ENCODE results near the gene BCAP29. TPM values are rescaled to one million over a fixed set of nuclear protein-coding genes. Genes with fewer than 3 reads are reported as not detected.

Gene BCAP29
- total and polyA plus RNA-seq, 9 of the 15 experiments (the other 6 are each of a cell fraction or from before 2014, with no cell fraction given), result 63.4 to 137 (median 79.7) TPM

DNA sequence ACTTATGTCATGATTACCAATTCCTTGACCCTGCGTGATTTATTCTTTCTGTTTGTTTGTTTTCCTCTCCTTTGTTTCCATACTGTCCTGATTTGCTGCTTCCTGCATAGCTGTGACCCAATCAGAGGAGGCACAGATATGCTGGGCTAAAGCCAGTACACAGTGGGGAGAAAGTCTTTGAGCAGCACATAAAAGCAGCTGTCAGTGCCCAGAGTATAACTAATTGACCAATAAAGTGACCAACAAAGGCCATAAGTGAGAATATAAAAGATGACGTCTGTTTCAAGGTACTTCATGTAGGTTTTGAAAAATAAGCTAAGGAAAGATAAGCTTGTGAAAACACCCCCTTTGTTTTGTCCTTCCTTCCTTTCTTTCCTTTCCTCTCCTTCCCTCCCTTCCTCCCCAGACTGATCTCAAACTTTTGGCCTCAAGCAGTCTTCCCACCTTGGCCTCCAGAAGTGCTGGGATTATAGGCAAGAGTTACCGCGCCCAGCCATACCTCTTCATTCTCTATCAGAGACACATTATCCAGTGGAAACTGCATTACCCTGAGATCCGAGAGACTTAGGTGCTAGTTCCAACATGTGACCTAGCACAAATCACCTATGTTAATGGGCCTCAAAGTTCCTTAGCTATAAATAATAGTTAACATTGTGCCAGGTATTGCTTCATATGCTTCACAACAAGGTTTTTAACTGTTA lies 17.0 kb downstream of the BCAP29 start:
- H3K9me1 ChIP-seq (ENCODE audit: control insufficient read depth, insufficient read depth, low read length), result peaks cover 2% of the 10 kb centered on the region
- ChIA-PET POLR2A (interaction anchor here (1.5 to 2.0 kb wide), 3 partner anchors 9 to 15 kb away, joined by 4 to 6 read pairs (median 5); no protein-coding TSS in a partner anchor), CTCF (ENCODE audit: low intra/inter-chr PET ratio) (no interaction called here)
- FAIRE-seq, result no peak
- DNase-seq (ENCODE audit: extremely low read depth in 1 of 4, low spot score in 3 of 4), result no peak
- no peak overlapping the region for H3K4me3 ChIP-seq
- no peaks in the 10 kb centered on the region for H3K27me3 ChIP-seq (ENCODE audit: control insufficient read depth in 2 of 2, insufficient read depth in 2 of 2, low read length in 2 of 2)
- no peaks in the 10 kb centered on the region for H3K4me1 ChIP-seq (replicated peaks in 1 of 2; ENCODE audit: control insufficient read depth in 2 of 2, insufficient read depth in 2 of 2, low read length in 2 of 2)
- H3K27ac ChIP-seq (ENCODE audit: extremely low read depth, low read depth, low read length), result no peak overlapping the region
- peaks cover 78% of the 10 kb centered on the region for H3K36me3 ChIP-seq (ENCODE audit: control insufficient read depth, insufficient read depth, low read length)
- ATAC-seq, result peak; percentile 36; the same call in 1 of the 3 replicates
- H3K9me3 ChIP-seq (replicated peaks; ENCODE audit: control insufficient read depth, insufficient read depth, low read depth, low read length), result no peaks in the 10 kb centered on the region
- no peak overlapping the region for H2AFZ ChIP-seq (ENCODE audit: low read depth, low read length)
- TF ChIP-seq CEBPG (CRISPR knock-in tag; IDR thresholded peaks at IDR 0.05) (no peak), CEBPG (tag; conservative IDR thresholded peaks at IDR 0.05 in 1 of 2, IDR thresholded peaks at IDR 0.05 in 1 of 2) (peak in 1 of 2 experiments; percentile 35; a peak in 1 of 4 replicates), MYBL2 (IDR thresholded peaks at IDR 0.05; ENCODE audit: low read depth) (0 out of 2 replicates have a peak, but pooled peaks have one; percentile 18), MYBL2 (CRISPR knock-in tag; IDR thresholded peaks at IDR 0.05; ENCODE audit: borderline replicate concordance) (no peak)
- TF ChIP-seq, protein P1, sequence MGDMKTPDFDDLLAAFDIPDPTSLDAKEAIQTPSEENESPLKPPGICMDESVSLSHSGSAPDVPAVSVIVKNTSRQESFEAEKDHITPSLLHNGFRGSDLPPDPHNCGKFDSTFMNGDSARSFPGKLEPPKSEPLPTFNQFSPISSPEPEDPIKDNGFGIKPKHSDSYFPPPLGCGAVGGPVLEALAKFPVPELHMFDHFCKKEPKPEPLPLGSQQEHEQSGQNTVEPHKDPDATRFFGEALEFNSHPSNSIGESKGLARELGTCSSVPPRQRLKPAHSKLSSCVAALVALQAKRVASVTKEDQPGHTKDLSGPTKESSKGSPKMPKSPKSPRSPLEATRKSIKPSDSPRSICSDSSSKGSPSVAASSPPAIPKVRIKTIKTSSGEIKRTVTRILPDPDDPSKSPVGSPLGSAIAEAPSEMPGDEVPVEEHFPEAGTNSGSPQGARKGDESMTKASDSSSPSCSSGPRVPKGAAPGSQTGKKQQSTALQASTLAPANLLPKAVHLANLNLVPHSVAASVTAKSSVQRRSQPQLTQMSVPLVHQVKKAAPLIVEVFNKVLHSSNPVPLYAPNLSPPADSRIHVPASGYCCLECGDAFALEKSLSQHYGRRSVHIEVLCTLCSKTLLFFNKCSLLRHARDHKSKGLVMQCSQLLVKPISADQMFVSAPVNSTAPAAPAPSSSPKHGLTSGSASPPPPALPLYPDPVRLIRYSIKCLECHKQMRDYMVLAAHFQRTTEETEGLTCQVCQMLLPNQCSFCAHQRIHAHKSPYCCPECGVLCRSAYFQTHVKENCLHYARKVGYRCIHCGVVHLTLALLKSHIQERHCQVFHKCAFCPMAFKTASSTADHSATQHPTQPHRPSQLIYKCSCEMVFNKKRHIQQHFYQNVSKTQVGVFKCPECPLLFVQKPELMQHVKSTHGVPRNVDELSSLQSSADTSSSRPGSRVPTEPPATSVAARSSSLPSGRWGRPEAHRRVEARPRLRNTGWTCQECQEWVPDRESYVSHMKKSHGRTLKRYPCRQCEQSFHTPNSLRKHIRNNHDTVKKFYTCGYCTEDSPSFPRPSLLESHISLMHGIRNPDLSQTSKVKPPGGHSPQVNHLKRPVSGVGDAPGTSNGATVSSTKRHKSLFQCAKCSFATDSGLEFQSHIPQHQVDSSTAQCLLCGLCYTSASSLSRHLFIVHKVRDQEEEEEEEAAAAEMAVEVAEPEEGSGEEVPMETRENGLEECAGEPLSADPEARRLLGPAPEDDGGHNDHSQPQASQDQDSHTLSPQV (IDR thresholded peaks at IDR 0.05), result no peak
- no peaks in the 10 kb centered on the region for H3K79me2 ChIP-seq (ENCODE audit: control insufficient read depth, insufficient read depth, low read length)
- H3K9ac ChIP-seq (ENCODE audit: insufficient read depth in 1 of 2, low read depth in 2 of 2, low read length in 2 of 2), result no peak overlapping the region
- no TSS peak for BruUV-seq (replicated peaks)
- WGBS (ENCODE audit: insufficient coverage, low coverage, missing lambda C conversion rate), result 86% methylated on average over 5 of the region's 5 CpGs
- no peaks in the 10 kb centered on the region for H4K20me1 ChIP-seq (replicated peaks; ENCODE audit: control insufficient read depth, insufficient read depth, low read length)
- intact Hi-C loops (cut with micrococcal nuclease), result no loop called here
- H3K4me2 ChIP-seq (ENCODE audit: insufficient read depth, low read length), result no peak overlapping the region
- in situ Hi-C loops (cut with MboI), result no loop called here
